LNCAP (cell line): ENCODE measurements around the gene PKMYT1.

ENCODE experiments used
- CTCF ChIP-seq: fragments of 450-650 bp; IDR thresholded peaks from 2 replicates; pipeline ENCODE4 v1.5.1; 2017; ENCODE audit warnings: mild to moderate bottlenecking

Gene PKMYT1

DNA sequence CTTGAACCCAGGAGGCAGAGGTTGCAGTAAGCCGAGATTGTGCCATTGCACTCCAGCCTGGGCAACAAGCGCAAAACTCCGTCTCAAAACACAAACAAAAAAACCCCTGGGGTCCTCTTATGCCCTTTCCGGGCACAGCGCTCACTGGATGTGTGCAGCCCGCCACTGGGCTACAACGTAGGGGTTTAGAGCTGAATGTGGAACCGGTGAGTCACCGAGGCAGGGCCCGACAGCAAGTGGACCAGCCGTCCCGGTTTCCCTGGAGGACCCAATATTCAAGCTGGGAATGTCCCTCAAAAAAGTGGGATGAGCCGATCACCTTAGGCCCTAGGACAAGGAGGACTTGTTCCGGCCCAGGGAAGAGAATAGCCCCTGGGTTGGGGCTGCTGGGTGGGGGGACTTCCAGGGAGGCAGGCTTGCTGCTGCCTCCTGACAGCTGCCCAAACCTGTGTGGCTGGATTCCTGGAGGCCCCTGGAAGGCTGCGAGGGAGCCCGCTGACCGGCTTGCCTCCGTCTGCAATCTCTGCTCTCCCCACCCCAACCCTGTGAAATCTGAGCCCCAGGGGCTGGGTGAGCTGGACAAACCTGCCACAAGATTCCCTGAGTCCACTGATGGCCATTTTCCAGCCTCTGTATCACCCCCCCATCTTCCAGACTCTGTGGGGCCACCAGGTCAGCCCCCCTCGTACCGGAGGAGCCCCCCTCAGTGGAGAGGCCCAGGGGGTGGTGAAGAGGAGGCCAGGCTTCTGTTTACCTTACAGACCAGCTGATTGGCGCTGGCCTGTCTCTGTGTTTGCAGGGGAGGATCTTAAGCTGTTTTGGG, 29.5 kb upstream of the PKMYT1 start:
- no peak for TF ChIP-seq CTCF

DNA sequence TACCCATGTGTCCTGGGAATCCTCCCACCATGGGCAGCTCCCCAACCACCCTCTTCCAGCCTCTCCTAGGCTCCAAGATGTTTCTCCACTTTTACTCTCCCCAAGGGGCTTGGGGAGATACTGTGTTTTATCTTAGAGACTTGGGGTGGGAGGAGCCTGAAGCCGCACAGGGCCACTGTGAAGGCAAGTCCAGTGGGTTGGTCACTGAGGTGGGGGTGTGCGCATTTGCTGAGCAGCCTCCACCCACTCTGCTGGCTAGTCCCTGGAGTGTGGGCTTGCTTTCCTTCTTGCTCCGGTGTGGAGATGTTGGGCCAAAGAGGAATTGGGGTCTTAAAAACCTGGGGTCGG, 28.4 kb upstream of the PKMYT1 start:
- TF ChIP-seq CTCF: no peak

- TF ChIP-seq CTCF: no peak
Observed at GRCh38 chr16:3007957-3008689, 27.9 kb upstream of the PKMYT1 start.

DNA sequence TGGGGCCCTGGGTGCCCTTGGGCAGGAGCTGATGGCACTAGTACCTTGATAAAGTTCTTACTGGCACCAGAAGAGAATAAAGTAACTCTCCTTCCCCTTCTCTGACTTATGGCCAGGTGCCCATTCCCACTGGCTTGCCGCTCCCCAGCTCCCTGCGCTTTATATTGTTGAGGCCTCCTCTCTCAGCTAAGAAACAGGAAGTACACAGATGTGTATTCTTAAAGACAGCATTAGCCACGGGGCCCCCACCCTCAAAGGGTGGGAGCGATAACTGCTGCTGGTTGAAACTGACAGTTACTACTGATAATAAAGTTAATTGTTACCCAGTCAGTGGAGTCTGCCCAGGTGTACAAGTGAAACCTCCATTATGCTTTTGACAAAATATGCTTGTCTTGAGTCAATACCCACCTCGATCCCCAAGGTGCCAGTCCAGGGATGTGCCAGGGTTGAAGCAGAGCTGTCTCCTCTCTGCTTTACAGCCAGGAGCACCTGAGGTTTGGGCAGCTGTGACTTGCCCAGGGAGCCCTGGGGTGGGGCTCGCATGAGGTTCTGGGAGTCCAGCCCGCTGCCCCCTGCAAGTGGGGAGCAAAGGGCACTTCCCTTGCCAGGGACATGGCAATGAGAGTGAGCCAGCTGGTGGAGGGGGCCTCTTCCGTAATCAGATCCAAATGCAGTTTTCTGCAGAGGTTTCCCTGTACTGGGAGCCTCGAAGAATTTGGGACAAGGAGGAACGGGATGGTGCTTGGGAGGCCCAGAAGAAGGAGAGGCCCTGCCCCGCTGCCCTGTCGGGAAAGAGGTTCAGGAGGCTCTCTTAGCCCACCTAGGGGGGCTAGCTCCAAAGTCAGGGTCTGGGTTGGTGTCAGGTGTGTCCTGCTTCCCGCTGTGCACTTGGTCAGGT, 27.1 kb upstream of the PKMYT1 start:
- TF ChIP-seq CTCF: no peak

- TF ChIP-seq CTCF: no peak
Observed at GRCh38 chr16:3004781-3005284, 24.6 kb upstream of the PKMYT1 start.

DNA sequence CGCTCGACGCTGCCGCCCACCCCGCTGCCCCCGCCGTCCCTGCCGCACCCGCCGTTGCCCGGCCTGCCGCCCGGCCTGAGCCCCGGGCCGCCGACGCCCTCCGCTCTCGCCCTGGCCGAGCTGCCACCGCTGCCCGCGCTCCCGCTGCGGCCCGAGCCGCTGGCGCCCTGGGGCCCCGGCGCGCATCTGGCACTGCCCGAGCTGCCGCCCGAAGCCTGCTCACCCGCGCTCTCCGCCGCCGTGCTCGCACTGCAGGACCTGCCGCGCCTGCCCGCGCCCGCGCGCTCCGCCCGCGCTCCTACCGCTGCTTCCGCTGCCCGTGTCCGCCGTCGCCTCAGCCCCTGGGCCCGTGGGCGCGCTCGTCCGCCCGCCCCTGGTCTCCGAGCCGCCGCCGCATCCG, 24.1 kb upstream of the PKMYT1 start:
- no peak for TF ChIP-seq CTCF

DNA sequence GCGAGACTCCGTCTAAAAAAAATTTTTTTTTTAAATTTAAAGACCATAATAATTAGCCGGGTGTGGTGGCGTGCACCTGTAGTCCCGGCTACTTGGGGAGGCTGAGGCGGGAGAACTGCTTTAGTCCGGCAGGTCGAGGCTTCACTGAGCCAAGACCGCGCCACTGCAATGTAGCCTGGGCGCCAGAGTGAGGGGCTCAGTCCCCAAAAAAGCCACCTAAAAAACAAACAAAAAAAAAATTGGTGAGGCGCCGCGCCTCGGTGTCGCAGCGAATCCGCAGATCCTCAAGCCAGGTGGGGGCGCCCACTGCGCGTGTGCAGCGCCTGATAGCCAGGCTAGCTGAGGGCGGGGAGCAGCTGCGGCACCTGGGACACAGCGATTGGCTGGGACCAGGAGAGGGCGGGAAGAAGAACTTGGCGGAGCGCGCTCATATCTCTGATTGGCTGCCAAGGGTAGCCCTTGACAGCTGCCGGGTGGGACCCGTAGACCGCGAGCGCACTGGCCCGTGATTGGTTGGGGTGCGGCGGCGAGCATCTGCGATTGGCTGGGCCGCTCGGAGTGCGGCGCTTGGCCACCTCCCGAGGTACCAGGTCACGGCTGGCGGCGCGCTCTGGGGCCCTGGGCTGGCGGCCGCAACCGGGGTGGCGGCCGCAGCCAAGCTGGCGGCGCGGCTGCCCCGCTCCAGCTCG, 23.5 kb upstream of the PKMYT1 start:
- peak; percentile 59; the same call in 1 of the 2 replicates for TF ChIP-seq CTCF
